H1 (cell line): ENCODE data around the gene KCNK7. TPM values are rescaled to one million over a fixed set of nuclear protein-coding genes. Genes with fewer than 3 reads are reported as not detected.

ENCODE experiments used
- BACH1 ChIP-seq: IDR thresholded peaks from 2 replicates; pipeline ENCODE4 v1.6.1; 2012; ENCODE audit warnings: low read length, improper control_type of control experiment
- GTF2F1 ChIP-seq: IDR thresholded peaks from 2 replicates; pipeline ENCODE4 v1.6.1; 2012; ENCODE audit warnings: low read depth, low read length, improper control_type of control experiment, borderline replicate concordance
- PHF8 ChIP-seq: fragments of 200-600 bp; sonication (generic); conservative IDR thresholded peaks from 2 replicates; pipeline ENCODE4 v1.7.1; 2012; ENCODE audit warnings: low read depth, mild to moderate bottlenecking, inconsistent platforms, low read length, moderate library complexity
- SUZ12 ChIP-seq: fragments of 200-600 bp; sonication (generic); IDR thresholded peaks from 2 replicates; pipeline ENCODE4 v1.6.1; 2012; ENCODE audit warnings: mild to moderate bottlenecking, inconsistent platforms, low read length, moderate library complexity, mixed read lengths
- polyA plus RNA-seq, 7 experiments: library from polyadenylated mRNA; depleted of rRNA in 3 of 7; stranded (reverse) in 5 of 7; unstranded in 2 of 7; fragments of >200 nt in 5 of 7; fragments of 200-250 nt in 2 of 7; gene quantifications; 1 replicate in 5 of 7; 2 replicates in 1 of 7; 4 replicates in 1 of 7; pipeline versions ENCODE4 v1.2.1 to v1.2.3, GENCODE V29; 2011 to 2013; ENCODE audit warnings: missing spikeins in 2 of 7, mixed read lengths in 2 of 7
- total RNA-seq: library from RNA; stranded (reverse); fragmentation: NEBNext Ultra II Directional; extraction: Animal tissue kit (Norgen Biotek cat#: 25700); gene quantifications from 2 replicates; pipeline ENCODE4 v1.2.1, GENCODE V29; 2021

The KCNK7 gene
- total and polyA plus RNA-seq, 2 of the 8 experiments (the other 6 are each of a cell fraction or from before 2014, with no cell fraction given), result 0.74 to 1.0 TPM

DNA sequence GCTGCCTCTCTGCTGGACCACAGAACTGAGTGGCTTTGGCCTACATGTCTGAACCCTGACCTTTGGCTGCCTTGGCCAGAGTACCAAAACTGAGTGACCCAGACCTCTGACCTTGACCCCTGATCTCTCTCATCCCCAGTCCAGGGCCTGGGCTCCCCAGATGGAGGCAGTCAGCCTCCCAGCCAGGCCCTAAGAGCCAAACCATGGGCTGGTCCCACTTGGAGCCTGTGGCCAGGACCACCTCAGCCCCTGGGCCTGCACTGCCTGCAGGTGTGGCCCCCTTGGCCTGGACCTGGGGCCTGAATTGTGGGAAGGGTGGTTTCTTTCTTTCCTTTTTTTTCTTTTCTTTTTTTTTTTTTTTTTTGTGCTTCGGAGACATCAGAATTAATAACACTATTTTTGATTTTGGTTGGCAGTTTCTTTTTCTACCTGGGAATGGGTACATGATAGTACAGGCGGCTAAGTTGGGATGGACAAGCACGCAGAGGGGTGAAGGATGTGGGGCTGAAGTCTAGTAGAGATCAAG is 41.5 kb upstream of the KCNK7 start (continued):
- TF ChIP-seq SUZ12 (no peak), PHF8 (no peak), BACH1 (no peak), GTF2F1 (no peak)
